WTC11 (cell line): ENCODE data around the gene PLK1. TPM values are rescaled to one million over a fixed set of nuclear protein-coding genes. Genes with fewer than 3 reads are reported as not detected.

ENCODE experiments used
- ETV6 ChIP-seq: sonication (generic); formaldehyde crosslinking; IDR thresholded peaks from 2 replicates; pipeline ENCODE4 v1.8.1; 2022; ENCODE audit warnings: mild to moderate bottlenecking, missing genetic modification reagents
- HMGA2 ChIP-seq: fragments of 250-450 bp; sonication (Bioruptor Pico); IDR thresholded peaks from 2 replicates; pipeline ENCODE4 v1.4.0; 2021; ENCODE audit warnings: mild to moderate bottlenecking, moderate library complexity
- JAZF1 ChIP-seq: fragments of 250-450 bp; sonication (Bioruptor Pico); IDR thresholded peaks from 2 replicates; pipeline ENCODE4 v1.9.0; 2021; ENCODE audit warnings: moderate library complexity, mild to moderate bottlenecking, inconsistent platforms
- KAT7 ChIP-seq: sonication (generic); formaldehyde crosslinking; IDR thresholded peaks from 2 replicates; pipeline ENCODE4 v1.8.1; 2023; ENCODE audit warnings: missing genetic modification reagents, mild to moderate bottlenecking, borderline replicate concordance
- MXD4 ChIP-seq: fragments of 250-450 bp; sonication (Bioruptor Pico); IDR thresholded peaks from 2 replicates; pipeline ENCODE4 v1.8.0; 2021; ENCODE audit warnings: mild to moderate bottlenecking, moderate library complexity, borderline replicate concordance
- NFE2L1 ChIP-seq: sonication (generic); formaldehyde crosslinking; IDR thresholded peaks from 2 replicates; pipeline ENCODE4 v1.8.1; 2023; ENCODE audit warnings: missing genetic modification reagents
- NR1H2 ChIP-seq: sonication (generic); formaldehyde crosslinking; IDR thresholded peaks from 2 replicates; pipeline ENCODE4 v1.9.0; 2021; ENCODE audit warnings: mild to moderate bottlenecking, moderate library complexity, missing genetic modification reagents
- RORB ChIP-seq: fragments of 250-450 bp; sonication (Bioruptor Pico); IDR thresholded peaks from 2 replicates; pipeline ENCODE4 v1.9.0; 2021; ENCODE audit warnings: mild to moderate bottlenecking
- SMAD4 ChIP-seq: sonication (generic); formaldehyde crosslinking; IDR thresholded peaks from 2 replicates; pipeline ENCODE4 v1.8.0; 2022; ENCODE audit warnings: mild to moderate bottlenecking, missing genetic modification reagents
- SOX15 ChIP-seq: fragments of 250-450 bp; sonication (Bioruptor Pico); IDR thresholded peaks from 2 replicates; pipeline ENCODE4 v1.9.0; 2021; ENCODE audit warnings: mild to moderate bottlenecking
- SP1 ChIP-seq: sonication (generic); formaldehyde crosslinking; conservative IDR thresholded peaks from 2 replicates; pipeline ENCODE4 v1.8.1; 2022; ENCODE audit warnings: missing genetic modification reagents
- TCF7 ChIP-seq: sonication (generic); formaldehyde crosslinking; IDR thresholded peaks from 2 replicates; pipeline ENCODE4 v1.8.0; 2022; ENCODE audit warnings: mild to moderate bottlenecking, low read depth, missing genetic modification reagents, moderate library complexity
- TEAD1 ChIP-seq: sonication (generic); formaldehyde crosslinking; IDR thresholded peaks from 2 replicates; pipeline ENCODE4 v1.8.0; 2022; ENCODE audit warnings: mild to moderate bottlenecking, missing genetic modification reagents
- USF2 ChIP-seq: sonication (generic); formaldehyde crosslinking; IDR thresholded peaks from 2 replicates; pipeline ENCODE4 v1.8.1; 2023; ENCODE audit warnings: mild to moderate bottlenecking, missing genetic modification reagents, moderate library complexity
- ZBTB21 ChIP-seq: sonication (generic); formaldehyde crosslinking; IDR thresholded peaks from 2 replicates; pipeline ENCODE4 v1.8.1; 2023; ENCODE audit warnings: mild to moderate bottlenecking, missing genetic modification reagents, borderline replicate concordance
- ZMAT4 ChIP-seq: fragments of 250-450 bp; sonication (Bioruptor Pico); IDR thresholded peaks from 2 replicates; pipeline ENCODE4 v1.9.0; 2021; ENCODE audit warnings: mild to moderate bottlenecking
- ZNF232 ChIP-seq: sonication (generic); formaldehyde crosslinking; IDR thresholded peaks from 2 replicates; pipeline ENCODE4 v1.8.0; 2022; ENCODE audit warnings: mild to moderate bottlenecking, missing genetic modification reagents
- ZNF423 ChIP-seq: fragments of 250-450 bp; sonication (Bioruptor Pico); IDR thresholded peaks from 2 replicates; pipeline ENCODE4 v2.1.2; 2022; ENCODE audit warnings: mild to moderate bottlenecking, moderate library complexity
- ZNF512 ChIP-seq: sonication (generic); formaldehyde crosslinking; IDR thresholded peaks from 2 replicates; pipeline ENCODE4 v1.8.1; 2022; ENCODE audit warnings: missing genetic modification reagents, borderline replicate concordance
- ZNF532 ChIP-seq: fragments of 250-450 bp; sonication (Bioruptor Pico); IDR thresholded peaks from 2 replicates; pipeline ENCODE4 v1.9.0; 2021; ENCODE audit warnings: mild to moderate bottlenecking, borderline replicate concordance
- total RNA-seq: library from RNA; stranded (reverse); gene quantifications from 3 replicates; pipeline ENCODE4 v1.2.3, GENCODE V29; 2021
- TF ChIP-seq, protein P1 (sequence below): sonication (generic); formaldehyde crosslinking; IDR thresholded peaks from 2 replicates; pipeline ENCODE4 v1.8.0; 2022; ENCODE audit warnings: mild to moderate bottlenecking, missing genetic modification reagents
- TF ChIP-seq, protein P2 (sequence below): fragments of 250-450 bp; sonication (Bioruptor Pico); IDR thresholded peaks from 2 replicates; pipeline ENCODE4 v1.9.0; 2021; ENCODE audit warnings: moderate library complexity, mild to moderate bottlenecking, inconsistent platforms, borderline replicate concordance
- TF ChIP-seq, protein P3 (sequence below): sonication (generic); formaldehyde crosslinking; IDR thresholded peaks from 2 replicates; pipeline ENCODE4 v1.8.1; 2022; ENCODE audit warnings: mild to moderate bottlenecking, moderate library complexity, missing genetic modification reagents
- TF ChIP-seq, protein P4 (sequence below): sonication (generic); formaldehyde crosslinking; IDR thresholded peaks from 2 replicates; pipeline ENCODE4 v1.8.1; 2023; ENCODE audit warnings: mild to moderate bottlenecking, missing genetic modification reagents, moderate library complexity
- TF ChIP-seq, protein P5 (sequence below): fragments of 250-450 bp; sonication (Bioruptor Pico); IDR thresholded peaks from 2 replicates; pipeline ENCODE4 v1.9.0; 2021; ENCODE audit warnings: mild to moderate bottlenecking

Gene PLK1
- total RNA-seq, 1 experiment from 2014 or later, result 167 TPM

- TF ChIP-seq, protein P1, sequence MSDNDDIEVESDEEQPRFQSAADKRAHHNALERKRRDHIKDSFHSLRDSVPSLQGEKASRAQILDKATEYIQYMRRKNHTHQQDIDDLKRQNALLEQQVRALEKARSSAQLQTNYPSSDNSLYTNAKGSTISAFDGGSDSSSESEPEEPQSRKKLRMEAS (CRISPR knock-in tag), result peak; percentile 91
- TF ChIP-seq RORB (CRISPR knock-in tag) (no peak), ZMAT4 (CRISPR knock-in tag) (no peak), SMAD4 (no peak), JAZF1 (no peak), ETV6 (CRISPR knock-in tag) (no peak), HMGA2 (CRISPR knock-in tag) (no peak), SP1 (CRISPR knock-in tag) (peak; percentile 57), ZNF232 (peak; percentile 76; the same call in 1 of the 2 replicates), USF2 (CRISPR knock-in tag) (peak; percentile 66), MXD4 (CRISPR knock-in tag) (no peak), ZBTB21 (CRISPR knock-in tag) (peak; percentile 89), KAT7 (CRISPR knock-in tag) (no peak; the same call in 1 of the 2 replicates), TCF7 (CRISPR knock-in tag) (peak; percentile 25; the same call in 1 of the 2 replicates), ZNF512 (no peak), ZNF423 (CRISPR knock-in tag) (no peak), NFE2L1 (CRISPR knock-in tag) (peak; percentile 84; the same call in 1 of the 2 replicates), TEAD1 (CRISPR knock-in tag) (peak; percentile 50; the same call in 1 of the 2 replicates), ZNF532 (no peak), SOX15 (CRISPR knock-in tag) (no peak), NR1H2 (CRISPR knock-in tag) (no peak)
- TF ChIP-seq, protein P2, sequence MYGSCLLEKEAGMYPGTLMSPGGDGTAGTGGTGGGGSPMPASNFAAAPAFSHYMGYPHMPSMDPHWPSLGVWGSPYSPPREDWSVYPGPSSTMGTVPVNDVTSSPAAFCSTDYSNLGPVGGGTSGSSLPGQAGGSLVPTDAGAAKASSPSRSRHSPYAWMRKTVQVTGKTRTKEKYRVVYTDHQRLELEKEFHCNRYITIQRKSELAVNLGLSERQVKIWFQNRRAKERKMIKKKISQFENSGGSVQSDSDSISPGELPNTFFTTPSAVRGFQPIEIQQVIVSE (CRISPR knock-in tag), result no peak
- TF ChIP-seq, protein P3, sequence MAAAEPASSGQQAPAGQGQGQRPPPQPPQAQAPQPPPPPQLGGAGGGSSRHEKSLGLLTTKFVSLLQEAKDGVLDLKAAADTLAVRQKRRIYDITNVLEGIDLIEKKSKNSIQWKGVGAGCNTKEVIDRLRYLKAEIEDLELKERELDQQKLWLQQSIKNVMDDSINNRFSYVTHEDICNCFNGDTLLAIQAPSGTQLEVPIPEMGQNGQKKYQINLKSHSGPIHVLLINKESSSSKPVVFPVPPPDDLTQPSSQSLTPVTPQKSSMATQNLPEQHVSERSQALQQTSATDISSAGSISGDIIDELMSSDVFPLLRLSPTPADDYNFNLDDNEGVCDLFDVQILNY, result peak; percentile 72
- TF ChIP-seq, protein P4, sequence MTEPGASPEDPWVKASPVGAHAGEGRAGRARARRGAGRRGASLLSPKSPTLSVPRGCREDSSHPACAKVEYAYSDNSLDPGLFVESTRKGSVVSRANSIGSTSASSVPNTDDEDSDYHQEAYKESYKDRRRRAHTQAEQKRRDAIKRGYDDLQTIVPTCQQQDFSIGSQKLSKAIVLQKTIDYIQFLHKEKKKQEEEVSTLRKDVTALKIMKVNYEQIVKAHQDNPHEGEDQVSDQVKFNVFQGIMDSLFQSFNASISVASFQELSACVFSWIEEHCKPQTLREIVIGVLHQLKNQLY (CRISPR knock-in tag), result no peak
- TF ChIP-seq, protein P5, sequence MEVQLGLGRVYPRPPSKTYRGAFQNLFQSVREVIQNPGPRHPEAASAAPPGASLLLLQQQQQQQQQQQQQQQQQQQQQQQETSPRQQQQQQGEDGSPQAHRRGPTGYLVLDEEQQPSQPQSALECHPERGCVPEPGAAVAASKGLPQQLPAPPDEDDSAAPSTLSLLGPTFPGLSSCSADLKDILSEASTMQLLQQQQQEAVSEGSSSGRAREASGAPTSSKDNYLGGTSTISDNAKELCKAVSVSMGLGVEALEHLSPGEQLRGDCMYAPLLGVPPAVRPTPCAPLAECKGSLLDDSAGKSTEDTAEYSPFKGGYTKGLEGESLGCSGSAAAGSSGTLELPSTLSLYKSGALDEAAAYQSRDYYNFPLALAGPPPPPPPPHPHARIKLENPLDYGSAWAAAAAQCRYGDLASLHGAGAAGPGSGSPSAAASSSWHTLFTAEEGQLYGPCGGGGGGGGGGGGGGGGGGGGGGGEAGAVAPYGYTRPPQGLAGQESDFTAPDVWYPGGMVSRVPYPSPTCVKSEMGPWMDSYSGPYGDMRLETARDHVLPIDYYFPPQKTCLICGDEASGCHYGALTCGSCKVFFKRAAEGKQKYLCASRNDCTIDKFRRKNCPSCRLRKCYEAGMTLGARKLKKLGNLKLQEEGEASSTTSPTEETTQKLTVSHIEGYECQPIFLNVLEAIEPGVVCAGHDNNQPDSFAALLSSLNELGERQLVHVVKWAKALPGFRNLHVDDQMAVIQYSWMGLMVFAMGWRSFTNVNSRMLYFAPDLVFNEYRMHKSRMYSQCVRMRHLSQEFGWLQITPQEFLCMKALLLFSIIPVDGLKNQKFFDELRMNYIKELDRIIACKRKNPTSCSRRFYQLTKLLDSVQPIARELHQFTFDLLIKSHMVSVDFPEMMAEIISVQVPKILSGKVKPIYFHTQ (CRISPR knock-in tag), result no peak
These were observed at the start of gene PLK1 (continued) for GRCh38 chr16:23678430-23679273.
